PC-9 (cell line): ENCODE measurements around the gene LPCAT2.

Experiments
- EZH2 ChIP-seq: fragments of 200-600 bp; sonication (generic); IDR thresholded peaks from 2 replicates; pipeline ENCODE4 v1.8.0; 2017; ENCODE audit warnings: antibody characterized with exemption, low read depth
- TF ChIP-seq, protein P1 (sequence below): fragments of 200-600 bp; sonication (generic); conservative IDR thresholded peaks from 2 replicates; pipeline ENCODE4 v1.6.1; 2017; ENCODE audit warnings: mixed run types, antibody characterized with exemption, mild to moderate bottlenecking, moderate library complexity

DNA sequence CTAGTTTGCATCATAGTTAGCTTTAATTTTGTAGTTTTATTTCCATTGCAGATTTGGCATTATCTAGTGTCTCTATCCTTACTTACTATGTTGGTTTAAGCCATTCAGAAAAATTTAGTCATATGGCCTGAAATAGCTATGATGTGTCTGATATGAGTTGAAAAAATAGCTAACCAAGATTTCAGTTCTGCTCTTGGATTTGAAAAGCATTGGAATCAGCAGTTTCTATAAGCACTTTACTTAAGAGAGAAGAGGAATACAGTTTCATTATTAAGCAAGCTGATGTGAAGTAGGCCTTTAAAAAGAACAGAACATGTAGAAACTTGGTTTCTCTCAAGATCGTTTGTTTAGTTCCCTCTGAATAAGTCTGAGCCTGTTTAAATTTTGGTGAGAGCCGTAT is 25.9 kb downstream of the LPCAT2 start:
- no peak for TF ChIP-seq EZH2
- TF ChIP-seq, protein P1, sequence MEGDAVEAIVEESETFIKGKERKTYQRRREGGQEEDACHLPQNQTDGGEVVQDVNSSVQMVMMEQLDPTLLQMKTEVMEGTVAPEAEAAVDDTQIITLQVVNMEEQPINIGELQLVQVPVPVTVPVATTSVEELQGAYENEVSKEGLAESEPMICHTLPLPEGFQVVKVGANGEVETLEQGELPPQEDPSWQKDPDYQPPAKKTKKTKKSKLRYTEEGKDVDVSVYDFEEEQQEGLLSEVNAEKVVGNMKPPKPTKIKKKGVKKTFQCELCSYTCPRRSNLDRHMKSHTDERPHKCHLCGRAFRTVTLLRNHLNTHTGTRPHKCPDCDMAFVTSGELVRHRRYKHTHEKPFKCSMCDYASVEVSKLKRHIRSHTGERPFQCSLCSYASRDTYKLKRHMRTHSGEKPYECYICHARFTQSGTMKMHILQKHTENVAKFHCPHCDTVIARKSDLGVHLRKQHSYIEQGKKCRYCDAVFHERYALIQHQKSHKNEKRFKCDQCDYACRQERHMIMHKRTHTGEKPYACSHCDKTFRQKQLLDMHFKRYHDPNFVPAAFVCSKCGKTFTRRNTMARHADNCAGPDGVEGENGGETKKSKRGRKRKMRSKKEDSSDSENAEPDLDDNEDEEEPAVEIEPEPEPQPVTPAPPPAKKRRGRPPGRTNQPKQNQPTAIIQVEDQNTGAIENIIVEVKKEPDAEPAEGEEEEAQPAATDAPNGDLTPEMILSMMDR = no peak
